Endothelial cell of umbilical vein (primary cell): ENCODE results near the gene MSH3. TPM values are rescaled to one million over a fixed set of nuclear protein-coding genes. Genes with fewer than 3 reads are reported as not detected.

ENCODE experiments used
- BruUV-seq: library from RNA; stranded (reverse); fragments of 400-500 nt; replicated peaks from 2 replicates; lab custom pipeline; 2021; lab: Mats Ljungman, UMichigan
- CTCF ChIA-PET: fragments of 300-600, 350-600 bp; sonication (Branson Sonifier 250); formaldehyde crosslinking; loops from one replicate; lab custom pipeline; 2021; ENCODE audit warnings: antibody characterized with exemption, inconsistent platforms; lab: Charles Lee
- POLR2A ChIA-PET: fragments of 300-600, 350-600 bp; sonication (Branson Sonifier 250); formaldehyde crosslinking; loops from one replicate; lab custom pipeline; 2021; ENCODE audit warnings: antibody characterized with exemption, inconsistent platforms; lab: Charles Lee
- DNase-seq: peaks from one replicate; pipeline ENCODE4 v3.0.0-alpha.2; 2011; ENCODE audit warnings: low read depth, low spot score
- FAIRE-seq: peaks from 2 replicates; lab custom pipeline; 2011; peaks lifted over from hg19 to GRCh38; lab: Jason Lieb, UNC
- H2AFZ ChIP-seq: 2 replicates; pipeline ENCODE4 v1.6.0; 2012; ENCODE audit warnings: low read depth, low read length, control low read depth, inconsistent platforms
- H3K27ac ChIP-seq: 2 replicates; pipeline ENCODE4 v1.5.1; 2011; ENCODE audit warnings: low read depth, mild to moderate bottlenecking, control low read depth, low read length, moderate library complexity; ENCODE audit not compliant: insufficient read depth
- H3K27me3 ChIP-seq, 2 experiments: 2 replicates each; pipeline versions ENCODE4 v1.6.0 to v1.6.1; 2011; ENCODE audit warnings: low read length in 2 of 2, mixed read lengths in 1 of 2; ENCODE audit not compliant: control insufficient read depth in 2 of 2, insufficient read depth in 2 of 2
- H3K36me3 ChIP-seq, 2 experiments: 2 replicates in 1 of 2; 3 replicates in 1 of 2; pipeline ENCODE4 v1.5.1; 2011; ENCODE audit warnings: low read length in 2 of 2, mild to moderate bottlenecking in 1 of 2, moderate library complexity in 1 of 2; ENCODE audit not compliant: control insufficient read depth in 2 of 2, insufficient read depth in 2 of 2; ENCODE audit errors: extremely low read depth in 1 of 2
- H3K4me1 ChIP-seq: 3 replicates; pipeline ENCODE4 v1.5.1; 2011; ENCODE audit warnings: mild to moderate bottlenecking, low read length; ENCODE audit not compliant: control insufficient read depth, insufficient read depth; ENCODE audit errors: extremely low read depth
- H3K4me2 ChIP-seq: 2 replicates; pipeline ENCODE4 v1.6.1; 2011; ENCODE audit warnings: low read length, control low read depth, mixed read lengths; ENCODE audit not compliant: insufficient read depth
- H3K4me3 ChIP-seq, 3 experiments: fragments of 200-600 bp in 1 of 3; sonication (generic), shearing (Covaris generic) in 1 of 3; replicated peaks in 1 of 3; 2 replicates each; pipeline ENCODE4 v1.5.1; 2011 to 2016; ENCODE audit warnings: control low read depth in 3 of 3, low read length in 3 of 3, mild to moderate bottlenecking in 2 of 3, inconsistent platforms in 1 of 3, low read depth in 1 of 3, moderate library complexity in 1 of 3; ENCODE audit not compliant: insufficient read depth in 1 of 3
- H3K79me2 ChIP-seq: 2 replicates; pipeline ENCODE4 v1.6.0; 2012; ENCODE audit warnings: low read length, inconsistent platforms; ENCODE audit not compliant: control insufficient read depth, insufficient read depth
- H3K9ac ChIP-seq: replicated peaks from 2 replicates; pipeline ENCODE3; 2011; ENCODE audit warnings: low read length, control low read depth; ENCODE audit not compliant: insufficient read depth; ENCODE audit errors: extremely low read depth
- H3K9me1 ChIP-seq: replicated peaks from 3 replicates; pipeline ENCODE4 v1.6.0; 2011; ENCODE audit warnings: mild to moderate bottlenecking, low read length; ENCODE audit not compliant: control insufficient read depth, insufficient read depth; ENCODE audit errors: extremely low read depth
- H3K9me3 ChIP-seq: replicated peaks from 2 replicates; pipeline ENCODE4 v1.5.1; 2012; ENCODE audit warnings: low read length, inconsistent platforms; ENCODE audit not compliant: control insufficient read depth, insufficient read depth
- H4K20me1 ChIP-seq: replicated peaks from 2 replicates; pipeline ENCODE3; 2011; ENCODE audit warnings: mild to moderate bottlenecking, low read length; ENCODE audit not compliant: control insufficient read depth, insufficient read depth; ENCODE audit errors: extremely low read depth
- FOS ChIP-seq: IDR thresholded peaks from 2 replicates; pipeline ENCODE4 v1.6.1; 2011; ENCODE audit warnings: mild to moderate bottlenecking, low read length, moderate library complexity, borderline replicate concordance; ENCODE audit not compliant: insufficient read depth
- JUN ChIP-seq: IDR thresholded peaks from 2 replicates; pipeline ENCODE4 v1.6.1; 2011; ENCODE audit warnings: borderline replicate concordance, low read depth; ENCODE audit not compliant: insufficient read length, insufficient read depth
- POLR2AphosphoS5 ChIP-seq: IDR thresholded peaks from 2 replicates; pipeline ENCODE4 v1.6.1; 2012; ENCODE audit warnings: low read depth, mild to moderate bottlenecking, control low read depth, low read length, moderate library complexity; ENCODE audit not compliant: insufficient read depth
- dilution Hi-C: fragments of 300-500 bp; cut with MboI; formaldehyde crosslinking; loops from one replicate; pipeline ENCODE4 v1.15.0; 2019; ENCODE audit warnings: low sequenced_read_pairs; ENCODE audit not compliant: extremely low pct_ligation_motif_present
- intact Hi-C: fragments of 100-400 bp; cut with micrococcal nuclease; formaldehyde crosslinking; loops from one replicate; pipeline ENCODE4 v1.10.0; 2022
- polyA plus RNA-seq, 4 experiments: library from polyadenylated mRNA; depleted of rRNA in 3 of 4; stranded (reverse) in 3 of 4; unstranded in 1 of 4; fragments of >200 nt; gene quantifications; 2 replicates each; pipeline versions ENCODE4 v1.2.1 to v1.2.3, GENCODE V29; 2011 to 2012; ENCODE audit warnings: missing spikeins in 1 of 4
- total RNA-seq: library from RNA; stranded (reverse); gene quantifications from 2 replicates; pipeline ENCODE4 v1.2.3, GENCODE V29; 2021
- TF ChIP-seq, protein P1 (sequence below): IDR thresholded peaks from 2 replicates; pipeline ENCODE4 v1.6.1; 2011; ENCODE audit not compliant: insufficient read depth, insufficient read length

The MSH3 gene
- total and polyA plus RNA-seq, 2 donors (not counting 3 experiments of a cell fraction or from before 2014, with no cell fraction given), result 2.0 to 13.0 TPM

DNA sequence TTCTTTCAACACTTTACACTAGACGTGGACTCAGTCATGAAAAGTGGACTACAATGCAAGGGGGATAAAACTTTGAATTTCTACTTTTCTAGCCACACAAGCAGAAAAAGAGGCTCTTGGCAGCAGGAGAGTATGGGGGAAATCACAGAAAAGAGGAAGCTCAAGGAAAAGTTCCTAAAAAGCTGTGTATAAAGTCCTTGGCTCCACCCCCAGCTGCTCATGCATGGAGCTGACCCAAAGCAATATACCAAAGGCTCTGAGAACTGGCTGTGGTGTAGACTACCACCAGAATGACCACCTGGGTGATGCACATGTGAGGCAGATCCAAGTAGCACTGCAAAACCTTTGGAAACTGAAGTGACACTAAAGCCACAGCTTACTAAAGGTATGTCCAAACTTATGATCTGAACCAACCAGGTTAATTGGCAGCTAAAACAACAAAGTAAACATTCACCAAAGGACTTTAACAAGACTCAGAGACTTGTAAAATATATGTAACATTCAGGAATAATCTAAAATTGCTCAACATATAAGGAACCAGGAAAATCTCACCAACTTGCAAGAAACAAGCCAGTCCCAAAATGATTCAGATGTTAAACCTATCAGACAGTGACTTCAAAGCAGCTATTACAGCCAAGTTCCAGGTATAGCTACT is 250.2 kb downstream of the MSH3 start:
- Histone ChIP-seq H3K27ac (no peak overlapping the region), H2AFZ (no peak overlapping the region), H4K20me1 (no peaks in the 10 kb centered on the region), H3K36me3 (no peaks in the 10 kb centered on the region), H3K4me2 (no peak overlapping the region), H3K9me1 (no peaks in the 10 kb centered on the region), H3K79me2 (no peaks in the 10 kb centered on the region), H3K9ac (no peak overlapping the region), H3K4me3 (no peak overlapping the region), H3K9me3 (no peaks in the 10 kb centered on the region), H3K27me3 (no peaks in the 10 kb centered on the region), H3K4me1 (no peaks in the 10 kb centered on the region)
- intact Hi-C loops, result no loop called here
- dilution Hi-C loops, result no loop called here
- DNase-seq (no peak), FAIRE-seq (no peak)
- BruUV-seq, result no TSS peak
- TF ChIP-seq POLR2AphosphoS5, result no peak
- TF ChIP-seq JUN, result no peak
- ChIA-PET CTCF (no interaction called here), POLR2A (no interaction called here)

DNA sequence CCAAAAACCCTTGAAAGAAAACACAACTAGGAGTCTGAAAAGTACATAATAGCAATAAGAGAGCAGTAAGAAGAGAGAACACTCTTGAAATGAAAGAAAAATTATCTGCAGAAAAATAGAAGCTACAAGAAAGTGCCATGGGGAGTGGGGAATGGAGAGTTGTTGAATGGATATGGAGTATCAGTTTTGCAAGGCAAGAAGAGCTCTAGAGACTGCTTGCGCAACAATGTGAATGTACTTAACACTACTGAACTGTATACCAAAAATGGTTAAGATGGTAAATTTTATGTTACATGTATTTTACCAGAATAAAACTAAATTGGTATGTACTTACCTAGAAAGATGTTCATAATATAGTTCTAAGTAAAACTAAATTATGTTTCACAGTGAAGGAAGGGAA is 251.0 kb downstream of the MSH3 start:
- Histone ChIP-seq H3K9ac (no peak overlapping the region), H3K4me3 (no peak overlapping the region), H3K27me3 (no peaks in the 10 kb centered on the region), H3K4me1 (no peaks in the 10 kb centered on the region), H4K20me1 (no peaks in the 10 kb centered on the region), H3K27ac (no peak overlapping the region), H3K4me2 (no peak overlapping the region), H3K9me3 (no peaks in the 10 kb centered on the region), H2AFZ (no peak overlapping the region), H3K9me1 (no peaks in the 10 kb centered on the region), H3K36me3 (no peaks in the 10 kb centered on the region), H3K79me2 (no peaks in the 10 kb centered on the region)
- dilution Hi-C loops (no loop called here), intact Hi-C loops (no loop called here)
- ChIA-PET CTCF (no interaction called here), POLR2A (no interaction called here)
- no TSS peak for BruUV-seq
- DNase-seq (no peak), FAIRE-seq (no peak)
- no peak for TF ChIP-seq FOS
- no peak for TF ChIP-seq JUN
- TF ChIP-seq, protein P1, sequence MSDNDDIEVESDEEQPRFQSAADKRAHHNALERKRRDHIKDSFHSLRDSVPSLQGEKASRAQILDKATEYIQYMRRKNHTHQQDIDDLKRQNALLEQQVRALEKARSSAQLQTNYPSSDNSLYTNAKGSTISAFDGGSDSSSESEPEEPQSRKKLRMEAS, result no peak
